Limb (tissue), 2 donors: ENCODE data around the gene RAI1.

Experiments
- DNase-seq, 2 donors: peaks; one replicate each; pipeline ENCODE4 v3.0.0-alpha.2; 2016; ENCODE audit errors: extremely low spot score in 2 of 2

The RAI1 gene

GRCh38 chr17:17714879-17715278 is 33.6 kb downstream of the RAI1 start:
- no peak for DNase-seq

- no peak for DNase-seq
Measured at GRCh38 chr17:17716837-17717523, 35.7 kb downstream of the RAI1 start.

- DNase-seq = no peak
Measured at GRCh38 chr17:17718251-17718650, 37.0 kb downstream of the RAI1 start.

GRCh38 chr17:17719199-17719940 is 38.1 kb downstream of the RAI1 start:
- no peak for DNase-seq

- DNase-seq = no peak
Measured at GRCh38 chr17:17719966-17720543, 38.8 kb downstream of the RAI1 start.

- DNase-seq = no peak
Measured at GRCh38 chr17:17721140-17721668, 39.9 kb downstream of the RAI1 start.

- peak; percentile 70 to 82 for DNase-seq
Measured at GRCh38 chr17:17722081-17722905, 41.0 kb downstream of the RAI1 start.

GRCh38 chr17:17722906-17723353 is 41.7 kb downstream of the RAI1 start:
- DNase-seq = no peak

GRCh38 chr17:17723354-17724261 is 42.4 kb downstream of the RAI1 start:
- DNase-seq = peak; percentile 71 to 82

GRCh38 chr17:17724307-17725010 is 43.2 kb downstream of the RAI1 start:
- DNase-seq = peak in 1 of 2 donors; percentile 71

- DNase-seq = no peak
Measured at GRCh38 chr17:17725011-17725751, 43.9 kb downstream of the RAI1 start.

- no peak for DNase-seq
Measured at GRCh38 chr17:17725752-17726457, 44.6 kb downstream of the RAI1 start.

- DNase-seq = no peak
Measured at GRCh38 chr17:17726458-17727060, 45.3 kb downstream of the RAI1 start.

GRCh38 chr17:17727111-17727659 is 45.9 kb downstream of the RAI1 start:
- no peak for DNase-seq

GRCh38 chr17:17728146-17728545 is 46.9 kb downstream of the RAI1 start:
- DNase-seq = no peak

- DNase-seq = no peak
Measured at GRCh38 chr17:17728550-17729251, 47.4 kb downstream of the RAI1 start.

GRCh38 chr17:17729620-17730249 is 48.5 kb downstream of the RAI1 start:
- DNase-seq = no peak
